HL-60/S4 treated with phorbol 12-myristate 13-acetate at 8.2 ng/mL for 4 days and 3 days (cell line): ENCODE results near the gene U2SURP.
"Not testable (repeated sequence)": the region's sequence is repeated elsewhere in the genome, so short reads cannot be mapped to it uniquely, and the experiment has no call there.

ENCODE experiments used
- in situ Hi-C: fragments of 300-500 bp; cut with MboI; formaldehyde crosslinking; loops from 2 replicates; pipeline ENCODE4 v1.15.0; 2022; ENCODE audit warnings: low sequenced_read_pairs

The U2SURP gene

GRCh38 chr3:143067201-143067600, 65.8 kb downstream of the U2SURP start:
- in situ Hi-C loops = no loop called here

GRCh38 chr3:143068059-143068458, 66.7 kb downstream of the U2SURP start:
- in situ Hi-C loops = no loop called here

- in situ Hi-C loops = no loop called here
Observed at GRCh38 chr3:143070977-143071551, 69.7 kb downstream of the U2SURP start.

GRCh38 chr3:143071776-143072175, 70.4 kb downstream of the U2SURP start:
- in situ Hi-C loops = no loop called here

GRCh38 chr3:143072298-143073020, 71.1 kb downstream of the U2SURP start:
- in situ Hi-C loops = not testable (repeated sequence)

- in situ Hi-C loops = not testable (repeated sequence)
Observed at GRCh38 chr3:143073541-143073940, 72.2 kb downstream of the U2SURP start.

GRCh38 chr3:143073983-143074382, 72.6 kb downstream of the U2SURP start:
- in situ Hi-C loops = not testable (repeated sequence)

GRCh38 chr3:143078883-143079282, 77.5 kb downstream of the U2SURP start:
- in situ Hi-C loops = no loop called here

- in situ Hi-C loops = no loop called here
Observed at GRCh38 chr3:143080196-143080595, 78.8 kb downstream of the U2SURP start.

GRCh38 chr3:143081365-143081764, 80.0 kb downstream of the U2SURP start:
- in situ Hi-C loops = no loop called here

- in situ Hi-C loops = no loop called here
Observed at GRCh38 chr3:143081844-143082778, 80.7 kb downstream of the U2SURP start.

GRCh38 chr3:143083781-143084180, 82.4 kb downstream of the U2SURP start:
- in situ Hi-C loops = no loop called here

- in situ Hi-C loops = no loop called here
Observed at GRCh38 chr3:143084856-143085731, 83.7 kb downstream of the U2SURP start.

- in situ Hi-C loops = no loop called here
Observed at GRCh38 chr3:143088835-143089234, 87.5 kb downstream of the U2SURP start.

GRCh38 chr3:143089965-143090364, 88.6 kb downstream of the U2SURP start:
- in situ Hi-C loops = no loop called here

- in situ Hi-C loops = no loop called here
Observed at GRCh38 chr3:143090486-143090885, 89.1 kb downstream of the U2SURP start.

- in situ Hi-C loops = no loop called here
Observed at GRCh38 chr3:143090976-143091837, 89.8 kb downstream of the U2SURP start.

- in situ Hi-C loops = no loop called here
Observed at GRCh38 chr3:143092191-143092590, 90.8 kb downstream of the U2SURP start.

GRCh38 chr3:143095813-143096212, 94.4 kb downstream of the U2SURP start:
- in situ Hi-C loops = no loop called here
